ENCODE measurements around the gene TIMM10.

GRCh38 chr11:57530596-57531507 is at the start of gene TIMM10:
- TF ChIP-seq CTCF (IDR thresholded peaks at IDR 0.05), result no peak
- no peak for TF ChIP-seq ZFX (IDR thresholded peaks at IDR 0.05; ENCODE audit: borderline replicate concordance)

Data from 22Rv1 (cell line).